ENCODE measurements around the gene RUSC1.
"Not testable (repeated sequence)": the region's sequence is repeated elsewhere in the genome, so short reads cannot be mapped to it uniquely, and the experiment has no call there.

- TF ChIP-seq CTCF (IDR thresholded peaks at IDR 0.05); EZH2 (IDR thresholded peaks at IDR 0.05; ENCODE audit: borderline replicate concordance, insufficient read depth, low read depth, low read length, poor library complexity, severe bottlenecking): not testable (repeated sequence)
Measured at GRCh38 chr1:155291006-155291405, 29.7 kb upstream of the RUSC1 start.
